Islet precursor cell (in vitro differentiated cells): ENCODE data around the gene ZNF746.

Experiments
- DNase-seq: peaks from one replicate; pipeline ENCODE4 v3.0.0-alpha.2; 2018

Gene ZNF746

GRCh38 chr7:149457766-149458165, 39.8 kb downstream of the ZNF746 start:
- no peak for DNase-seq

- no peak for DNase-seq
These were observed 40.8 kb downstream of the ZNF746 start for GRCh38 chr7:149456506-149457421.

DNA sequence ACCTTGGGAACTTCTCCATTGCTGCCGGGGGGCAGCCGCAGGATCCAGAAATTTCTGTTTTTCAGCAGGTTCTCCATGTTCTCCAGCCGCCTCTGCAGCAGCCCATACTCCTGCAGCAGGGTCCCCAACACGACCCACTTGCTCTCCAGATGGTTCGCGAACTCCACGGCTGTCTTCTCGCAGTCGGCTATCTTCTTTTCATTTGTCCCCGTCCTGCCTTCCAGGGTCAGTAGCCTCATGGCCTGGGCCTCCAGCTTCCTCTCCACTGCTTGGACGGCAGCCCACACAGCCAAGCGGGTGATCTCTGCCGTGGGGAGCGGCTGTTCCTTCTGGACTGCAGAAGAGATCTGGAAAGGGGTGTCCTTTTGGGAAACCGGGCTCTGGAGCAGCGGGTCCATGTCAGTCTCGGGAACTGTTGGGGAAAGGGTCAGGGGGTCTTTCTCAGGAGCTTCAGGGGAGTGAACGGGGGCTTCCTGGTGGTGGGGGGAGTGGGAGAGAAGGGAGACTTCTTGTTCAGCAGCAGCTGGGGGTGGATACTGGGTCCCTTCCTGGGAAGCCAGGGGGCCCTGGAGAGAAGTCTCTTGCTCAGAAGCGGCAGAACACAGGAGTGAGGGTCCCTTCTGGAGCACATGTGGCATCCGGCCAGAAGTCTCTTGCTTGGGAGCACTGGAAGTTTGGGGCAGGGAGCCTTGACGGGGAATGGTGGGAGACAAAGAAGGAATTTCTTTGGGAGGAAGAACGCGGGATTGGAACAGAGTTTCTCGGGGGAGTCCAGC, 42.2 kb downstream of the ZNF746 start:
- DNase-seq, result no peak

DNA sequence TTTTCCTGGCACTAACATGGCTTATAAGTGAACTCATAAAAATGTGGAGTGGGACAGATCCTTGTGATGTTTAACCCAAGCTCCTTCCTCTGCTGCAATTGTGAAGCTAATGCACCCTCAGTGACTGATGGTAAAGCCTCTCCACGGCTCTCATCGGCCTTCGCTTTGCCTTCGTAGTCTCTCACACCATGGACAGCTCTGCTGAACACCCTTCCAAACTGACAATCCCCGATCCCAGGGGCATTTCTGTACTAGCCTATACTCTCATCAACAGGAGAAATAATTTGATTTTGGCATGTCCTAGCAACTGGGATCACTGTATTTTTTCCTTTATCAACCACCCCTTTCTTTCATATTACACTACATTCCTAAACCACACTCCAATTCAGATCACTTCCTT, 42.9 kb downstream of the ZNF746 start:
- no peak for DNase-seq

DNA sequence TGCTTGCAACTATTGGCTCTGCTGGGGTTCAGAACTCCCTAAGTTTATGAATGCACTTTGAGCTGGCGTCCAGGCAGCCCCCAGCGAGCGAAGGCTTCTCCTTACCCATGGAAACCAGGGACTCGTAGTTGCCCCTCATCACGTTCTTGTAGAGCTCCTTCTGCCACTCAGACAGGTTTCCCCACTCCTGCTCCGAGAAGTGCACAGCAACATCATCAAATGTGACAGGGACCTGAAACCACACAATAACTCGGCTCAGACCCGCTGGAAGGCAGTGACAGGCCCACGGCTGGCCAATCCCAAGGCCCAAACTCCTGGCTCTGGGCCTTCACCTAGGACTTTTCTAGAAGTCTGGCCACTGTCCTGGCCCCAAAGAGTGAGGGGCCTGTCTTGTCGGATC, 43.6 kb downstream of the ZNF746 start:
- DNase-seq, result no peak

GRCh38 chr7:149450821-149451220, 46.8 kb downstream of the ZNF746 start:
- DNase-seq, result no peak

DNA sequence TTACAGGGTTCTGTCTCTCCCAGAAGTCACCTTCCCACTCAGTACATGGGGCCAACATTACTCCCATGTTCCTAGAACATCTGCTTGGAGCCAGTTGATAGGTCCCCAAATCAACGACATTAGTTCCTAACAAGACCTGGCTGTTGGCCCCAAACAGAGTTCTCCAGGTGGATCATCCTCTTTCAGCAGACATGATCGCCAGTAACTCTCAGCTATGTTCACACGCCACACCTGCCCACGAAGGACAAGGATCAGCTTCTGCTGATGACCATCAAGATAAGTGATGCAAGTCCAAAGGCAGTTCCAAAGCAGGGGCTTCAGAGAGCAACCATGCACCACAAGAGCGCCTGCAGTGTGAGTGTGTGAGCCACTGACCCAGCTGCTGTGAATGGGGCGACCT, 47.7 kb downstream of the ZNF746 start:
- DNase-seq, result no peak

DNA sequence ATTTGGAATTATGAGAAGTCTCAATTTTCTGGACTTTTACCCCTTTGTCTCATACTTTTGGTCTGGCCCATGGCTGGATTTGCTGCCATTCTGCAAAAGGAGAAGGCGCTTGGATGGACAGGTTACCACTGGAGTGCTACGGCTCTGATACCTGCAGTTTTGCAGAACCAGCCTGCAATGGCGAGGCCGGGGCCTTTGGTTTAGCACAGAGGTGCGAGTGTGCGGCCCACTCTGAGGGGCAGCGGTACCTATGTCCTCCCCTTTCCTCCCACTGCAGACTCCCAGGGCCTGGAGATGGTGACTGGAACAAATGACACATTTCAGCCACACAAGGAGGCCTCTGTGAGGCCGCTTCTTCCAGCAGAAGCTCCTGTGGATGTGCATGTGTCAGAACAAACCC, 48.6 kb downstream of the ZNF746 start:
- no peak for DNase-seq

- DNase-seq, result peak; percentile 20
These were observed 51.6 kb downstream of the ZNF746 start for GRCh38 chr7:149446026-149446425.

DNA sequence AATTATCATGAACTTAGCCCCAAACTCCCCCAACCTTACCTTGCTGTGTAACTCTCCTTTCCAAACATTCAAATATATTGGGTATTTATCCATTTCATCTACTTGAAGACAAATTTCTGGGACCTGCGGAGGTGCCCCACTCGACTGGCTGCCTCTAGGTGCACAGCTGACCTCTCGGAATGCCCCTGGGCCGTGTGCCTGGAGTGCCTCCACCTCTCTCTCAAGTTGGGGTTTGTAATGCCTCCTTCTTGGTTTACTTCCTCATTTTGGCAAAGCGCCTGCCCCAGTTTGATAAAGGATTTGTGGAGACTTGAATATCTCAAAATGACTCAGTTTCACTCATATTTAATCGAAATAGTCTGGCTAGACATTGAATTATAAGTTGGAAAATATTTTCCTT, 53.3 kb downstream of the ZNF746 start:
- DNase-seq, result peak; percentile 30

GRCh38 chr7:149443523-149443922, 54.1 kb downstream of the ZNF746 start:
- no peak for DNase-seq

GRCh38 chr7:149442924-149443323, 54.7 kb downstream of the ZNF746 start:
- no peak for DNase-seq

- DNase-seq, result peak; percentile 16
These were observed 57.4 kb downstream of the ZNF746 start for GRCh38 chr7:149440222-149440621.

- DNase-seq, result peak; percentile 28
These were observed 61.3 kb downstream of the ZNF746 start for GRCh38 chr7:149436358-149436757.

DNA sequence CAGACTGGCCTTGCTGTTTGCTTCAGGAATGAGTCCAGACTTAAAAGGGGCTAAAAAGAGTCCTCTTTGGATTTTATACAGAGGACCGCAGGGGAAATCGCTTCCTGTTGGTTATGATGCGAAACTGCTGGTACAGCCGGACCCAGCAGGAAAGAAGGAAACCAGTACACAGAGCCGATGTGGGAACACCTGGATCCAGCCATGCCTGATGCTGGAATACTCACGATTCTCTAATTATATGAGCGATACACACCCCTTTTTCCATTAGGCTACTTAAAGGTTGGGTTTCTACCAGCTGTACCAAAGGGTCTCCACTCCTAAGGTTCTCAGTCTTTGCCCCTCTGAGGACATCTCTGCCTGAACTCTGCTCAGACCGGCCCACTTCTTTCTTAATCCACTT, 64.5 kb downstream of the ZNF746 start:
- no peak for DNase-seq

- DNase-seq, result no peak
These were observed 65.4 kb downstream of the ZNF746 start for GRCh38 chr7:149432121-149432691.

GRCh38 chr7:149431486-149432120, 66.0 kb downstream of the ZNF746 start:
- DNase-seq, result no peak

GRCh38 chr7:149430192-149430591, 67.4 kb downstream of the ZNF746 start:
- DNase-seq, result no peak

DNA sequence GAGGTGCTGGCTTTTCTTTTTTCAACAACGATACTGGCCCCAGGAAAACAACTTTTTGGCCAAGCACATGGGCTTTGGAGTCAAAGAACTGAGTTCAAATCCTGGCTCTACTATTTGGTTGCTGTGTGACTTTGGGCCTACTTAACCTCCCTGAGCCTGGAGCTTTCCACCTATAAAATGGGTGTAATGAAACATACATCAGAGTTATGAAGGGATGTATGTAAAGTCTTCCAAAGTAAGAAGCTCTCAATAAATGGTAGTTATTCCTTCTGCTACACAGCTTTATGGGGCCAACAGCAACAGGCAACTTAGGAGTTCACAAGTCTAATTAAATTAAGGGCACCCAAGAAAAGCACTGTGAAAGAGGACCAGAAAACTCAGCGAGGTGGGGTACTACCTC, 69.7 kb downstream of the ZNF746 start:
- DNase-seq, result no peak

- DNase-seq, result no peak
These were observed 70.4 kb downstream of the ZNF746 start for GRCh38 chr7:149427096-149427680.

GRCh38 chr7:149423449-149424110, 74.0 kb downstream of the ZNF746 start:
- no peak for DNase-seq

DNA sequence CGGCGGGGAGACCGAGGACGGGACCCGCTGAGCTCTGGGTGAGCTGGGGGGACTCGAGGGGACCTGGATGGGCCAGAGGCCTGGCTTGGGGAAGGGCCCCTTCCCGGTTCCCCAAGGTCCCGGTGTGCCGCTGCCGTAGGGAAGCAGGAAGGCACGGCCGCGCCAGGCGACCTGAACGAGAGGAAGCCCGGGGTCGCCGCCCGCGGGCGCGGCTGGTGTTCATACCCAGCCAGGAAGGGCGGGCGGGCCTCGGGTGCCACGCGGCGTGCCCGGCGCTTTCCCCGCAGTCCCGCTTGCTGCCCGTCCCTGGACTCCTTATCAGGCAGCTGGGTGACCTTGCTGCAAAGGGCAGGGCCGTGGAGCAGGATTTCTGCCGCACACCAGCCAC, 74.7 kb downstream of the ZNF746 start:
- no peak for DNase-seq
